Stimulated activated naive CD8-positive, alpha-beta T cell treated with anti-CD3 and anti-CD28 coated beads, Interleukin-15, Interleukin-2, amounts not matched to agents 100 U/mL and 50 U/mL, for 24 hours (primary cell): ENCODE results near the gene PIK3C2G.

Source experiments
- ATAC-seq: fragments of 150-1000 bp; cut with Tn5 transposase; one replicate; pipeline ENCODE4 v1.10.0; 2021
- DNase-seq: peaks from one replicate; pipeline ENCODE4 v3.0.0; 2021

PIK3C2G gene

GRCh38 chr12:18275981-18276380 is 14.7 kb downstream of the PIK3C2G start:
- DNase-seq (no peak), ATAC-seq (no peak)

DNA sequence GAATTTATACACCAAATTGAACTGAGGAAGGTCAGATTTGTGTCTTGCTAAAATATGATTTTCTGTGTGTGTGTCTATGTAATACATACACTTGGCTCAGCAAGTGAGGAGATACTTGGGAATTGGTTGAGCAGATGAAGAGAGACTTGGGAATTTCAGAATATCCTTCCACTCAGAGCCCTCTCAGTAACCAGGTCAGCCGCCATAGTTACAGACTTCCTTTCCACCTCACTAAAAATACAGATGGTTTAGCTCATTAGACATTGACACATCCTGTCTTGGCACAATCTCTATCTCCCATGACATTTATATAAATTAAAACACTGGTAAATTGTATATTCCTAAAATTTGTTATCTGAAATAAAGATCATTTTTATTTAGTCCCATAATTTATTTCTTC is 15.9 kb downstream of the PIK3C2G start:
- no peak for ATAC-seq
- DNase-seq: no peak

- ATAC-seq (no peak), DNase-seq (no peak)
Measured at GRCh38 chr12:18280728-18281127, 19.4 kb downstream of the PIK3C2G start.

- DNase-seq: no peak
- no peak for ATAC-seq
Measured at GRCh38 chr12:18281941-18282340, 20.6 kb downstream of the PIK3C2G start.

- DNase-seq (no peak), ATAC-seq (no peak)
Measured at GRCh38 chr12:18283831-18284230, 22.5 kb downstream of the PIK3C2G start.

DNA sequence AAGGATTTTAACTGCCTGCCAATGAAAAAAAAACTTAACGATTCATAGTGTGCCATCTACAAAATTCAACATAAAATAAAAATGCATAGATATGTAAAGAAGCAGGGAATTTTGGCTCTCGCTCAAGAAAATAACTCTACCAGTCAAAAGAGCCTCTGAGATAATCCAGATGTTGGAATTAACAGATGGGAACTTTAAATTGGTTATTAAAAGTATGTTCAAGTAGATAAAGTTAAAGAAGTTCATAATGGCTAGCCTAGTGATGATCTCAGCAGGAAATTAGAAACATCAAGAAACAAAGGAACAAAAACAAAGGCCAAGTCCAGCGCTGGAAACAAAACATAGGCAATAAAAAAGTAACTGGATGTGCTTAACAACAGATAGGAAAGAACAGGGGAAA is 23.1 kb downstream of the PIK3C2G start:
- DNase-seq: no peak
- ATAC-seq: no peak

- no peak for ATAC-seq
Measured at GRCh38 chr12:18285161-18285560, 23.8 kb downstream of the PIK3C2G start.

DNA sequence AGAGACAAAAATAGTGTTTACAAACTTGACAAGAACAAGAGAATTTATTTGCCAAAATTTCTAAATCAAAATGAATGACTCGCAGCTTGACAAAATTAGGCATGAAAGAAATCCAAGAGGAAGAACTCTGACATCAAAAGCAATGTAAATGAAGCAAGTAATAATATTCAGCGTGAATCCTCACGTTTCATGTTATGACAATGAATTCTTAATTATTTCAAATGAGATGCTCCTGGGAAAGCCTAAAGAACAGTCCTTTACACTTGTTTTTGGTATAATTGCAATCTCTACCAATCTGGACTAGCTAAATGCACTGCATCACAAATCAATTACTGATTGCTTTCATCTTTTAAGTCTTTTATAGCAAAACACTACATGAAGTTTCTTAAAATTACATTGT is 29.1 kb downstream of the PIK3C2G start:
- DNase-seq (no peak), ATAC-seq (no peak)

More at GRCh38 chr12:18285161-18285560, 23.8 kb downstream of the PIK3C2G start:
- DNase-seq: no peak

- DNase-seq (no peak), ATAC-seq (no peak)
Measured at GRCh38 chr12:18294889-18295288, 33.6 kb downstream of the PIK3C2G start.

GRCh38 chr12:18296201-18296908 is 35.0 kb downstream of the PIK3C2G start:
- ATAC-seq: no peak
- no peak for DNase-seq

DNA sequence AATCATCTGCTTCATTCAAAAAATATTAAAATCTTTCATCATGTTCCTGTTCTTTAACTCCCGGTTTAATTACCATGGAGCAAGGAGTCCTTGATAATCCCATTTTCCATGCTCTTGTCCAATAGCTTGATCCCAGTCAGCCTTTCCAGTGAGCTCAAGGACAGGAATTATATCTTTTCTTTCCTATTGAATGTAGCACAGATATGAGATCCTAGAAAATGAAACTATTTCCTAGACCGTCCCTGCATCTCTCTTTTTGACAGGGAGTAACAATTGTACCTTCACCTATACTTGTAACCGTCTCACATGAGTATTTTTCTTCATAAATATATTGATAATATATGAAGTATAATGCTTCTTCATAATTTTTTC is 35.6 kb downstream of the PIK3C2G start:
- DNase-seq (no peak), ATAC-seq (no peak)

DNA sequence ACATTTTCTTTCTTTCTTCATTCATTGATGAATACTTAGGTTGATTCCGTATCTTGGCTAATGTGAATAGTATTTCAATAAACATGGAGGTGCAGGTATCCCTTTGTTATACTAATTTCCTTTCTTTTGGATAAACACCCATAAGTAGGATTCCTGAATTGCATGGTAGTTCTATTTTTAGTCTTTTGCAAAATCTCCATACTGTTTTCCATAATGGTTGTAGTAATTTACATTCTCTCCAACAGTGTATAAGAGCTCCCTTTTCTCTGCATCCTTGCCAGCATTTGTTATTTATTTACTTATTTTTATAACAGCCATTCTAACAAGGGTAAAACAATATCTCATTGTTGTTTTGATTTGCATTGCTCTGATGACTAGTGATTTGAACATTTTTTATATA is 36.6 kb downstream of the PIK3C2G start:
- ATAC-seq (no peak), DNase-seq (no peak)

DNA sequence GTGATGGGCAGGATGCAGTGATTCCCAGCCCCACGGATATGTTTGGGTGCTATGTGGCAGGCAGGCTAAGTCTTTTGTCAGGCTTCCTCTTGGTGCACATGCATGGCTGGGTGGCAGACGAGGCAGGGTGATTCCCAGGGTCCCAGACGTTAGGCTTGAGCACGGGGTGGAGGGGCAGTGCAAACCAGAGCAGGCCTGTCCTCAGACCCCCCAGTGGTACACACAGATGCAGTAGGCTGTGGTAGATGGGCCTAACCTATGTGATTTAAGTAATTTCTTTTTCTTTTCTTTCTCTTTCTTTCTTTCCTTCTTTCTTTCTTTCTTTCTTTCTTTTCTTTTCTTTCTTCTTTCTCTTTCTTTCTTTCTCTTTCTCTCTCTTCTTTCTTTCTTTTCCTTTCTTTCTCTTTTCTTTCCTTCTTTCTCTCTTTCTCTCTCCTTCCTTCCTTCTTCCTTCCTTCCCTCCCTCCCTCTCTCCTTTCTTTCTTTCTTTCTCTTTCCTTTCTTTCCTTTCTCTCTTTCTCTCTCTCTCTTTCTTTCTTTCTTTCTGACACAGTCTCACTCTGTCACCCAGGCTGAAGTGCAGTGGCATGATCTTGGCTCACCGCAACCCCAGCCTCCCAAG is 41.6 kb downstream of the PIK3C2G start:
- ATAC-seq: no peak
- DNase-seq: no peak

GRCh38 chr12:18304609-18305008 is 43.3 kb downstream of the PIK3C2G start:
- DNase-seq (no peak), ATAC-seq (no peak)

GRCh38 chr12:18306311-18306710 is 45.0 kb downstream of the PIK3C2G start:
- ATAC-seq: no peak
- DNase-seq: no peak

GRCh38 chr12:18313306-18313705 is 52.0 kb downstream of the PIK3C2G start:
- ATAC-seq (no peak), DNase-seq (no peak)

DNA sequence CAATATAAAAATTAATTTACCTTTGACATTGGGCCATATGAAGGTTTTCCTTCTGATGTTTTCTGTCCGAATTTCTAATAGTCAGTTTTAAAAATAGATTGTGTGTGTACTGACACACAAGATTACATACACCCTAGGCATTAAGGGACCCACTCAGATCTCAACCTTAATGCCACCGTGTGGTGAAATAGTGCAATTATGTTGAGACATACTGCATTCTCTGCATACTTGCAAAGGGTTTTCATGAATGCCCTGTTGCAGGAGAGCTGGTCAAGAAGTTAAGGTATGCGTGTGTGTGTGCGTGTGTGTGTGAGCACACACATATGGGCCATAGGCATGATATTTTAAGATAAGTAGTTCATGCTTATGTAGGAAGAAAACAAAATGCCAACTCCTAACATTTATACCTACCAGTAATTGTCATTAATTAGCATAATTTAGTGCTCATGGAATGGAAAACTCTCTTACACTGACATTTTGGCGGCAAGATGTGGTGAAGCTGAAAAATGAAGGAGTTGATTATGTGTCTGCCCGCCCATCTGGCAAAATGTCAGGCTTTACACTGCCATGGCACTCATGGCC is 58.8 kb downstream of the PIK3C2G start:
- DNase-seq: no peak

DNA sequence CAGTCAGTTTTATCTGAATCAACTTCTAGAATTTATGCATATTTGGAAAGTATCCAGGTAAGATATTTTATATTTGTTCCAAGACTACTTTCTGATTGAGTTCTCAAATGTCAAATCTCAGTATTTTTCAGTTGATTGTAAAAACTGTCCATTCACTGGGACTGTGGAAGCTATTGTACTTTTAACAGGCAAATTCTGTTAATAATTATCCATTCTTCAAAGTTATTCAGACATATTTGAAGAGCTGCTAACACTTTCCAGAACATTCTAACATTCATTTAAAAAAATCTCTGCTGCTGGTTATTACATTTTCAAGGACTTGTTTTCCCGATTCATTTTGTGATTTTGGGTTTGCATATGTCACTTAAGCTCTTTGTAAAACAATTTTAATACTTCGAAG is 59.7 kb downstream of the PIK3C2G start:
- ATAC-seq: no peak

More for the DNA sequence above, 58.8 kb downstream of the PIK3C2G start:
- ATAC-seq: no peak

GRCh38 chr12:18323159-18323558 is 61.8 kb downstream of the PIK3C2G start:
- DNase-seq (no peak), ATAC-seq (no peak)

More for the DNA sequence above, 59.7 kb downstream of the PIK3C2G start:
- no peak for DNase-seq

GRCh38 chr12:18327036-18327435 is 65.7 kb downstream of the PIK3C2G start:
- DNase-seq: no peak
- ATAC-seq: no peak

DNA sequence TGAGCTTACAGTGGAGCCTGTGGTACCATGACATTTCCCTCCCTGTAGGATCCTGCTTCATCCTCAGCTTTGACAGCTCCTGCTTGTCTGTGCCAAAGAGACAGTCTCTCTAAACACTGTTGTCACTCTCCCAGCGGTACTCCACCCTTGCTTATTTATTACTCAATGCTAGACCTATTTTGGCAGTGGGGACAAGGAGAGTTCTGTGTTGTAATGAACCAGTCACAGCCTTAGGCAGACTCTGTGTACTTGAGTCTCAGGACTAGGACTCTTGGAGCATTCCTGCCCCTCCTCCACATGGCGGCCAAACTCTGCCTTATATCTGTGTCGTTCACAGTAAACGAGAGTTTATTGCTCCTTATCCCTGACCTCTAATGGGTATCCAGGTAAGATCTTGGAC is 70.9 kb downstream of the PIK3C2G start:
- DNase-seq: no peak
- ATAC-seq: no peak

- ATAC-seq: no peak
- DNase-seq: no peak
Measured at GRCh38 chr12:18339633-18340032, 78.3 kb downstream of the PIK3C2G start.

- DNase-seq (no peak), ATAC-seq (no peak)
Measured at GRCh38 chr12:18340186-18340585, 78.9 kb downstream of the PIK3C2G start.

GRCh38 chr12:18340786-18341185 is 79.5 kb downstream of the PIK3C2G start:
- ATAC-seq (no peak), DNase-seq (no peak)
